Kidney epithelial cell (primary cell): Measurements from ENCODE around the gene DDR1. TPM values are rescaled to one million over a fixed set of nuclear protein-coding genes. Genes with fewer than 3 reads are reported as not detected.
"Not testable (repeated sequence)": the region's sequence is repeated elsewhere in the genome, so short reads cannot be mapped to it uniquely, and the experiment has no call there.

Experiments
- DNase-seq: peaks from one replicate; pipeline ENCODE4 v3.0.0-alpha.2; 2010; ENCODE audit warnings: low read depth
- H3K27me3 ChIP-seq: 2 replicates; pipeline ENCODE4 v1.6.0; 2011; ENCODE audit warnings: low read length; ENCODE audit not compliant: control insufficient read depth, insufficient read depth
- H3K36me3 ChIP-seq: 2 replicates; pipeline ENCODE4 v1.5.1; 2011; ENCODE audit warnings: low read length; ENCODE audit not compliant: control insufficient read depth, insufficient read depth
- H3K4me3 ChIP-seq: 2 replicates; pipeline ENCODE4 v1.5.1; 2011; ENCODE audit warnings: low read depth, mild to moderate bottlenecking, control low read depth, low read length
- total RNA-seq: library from RNA; depleted of rRNA; stranded (reverse); fragments of >200 nt; gene quantifications from 2 replicates; pipeline ENCODE4 v1.2.3, GENCODE V29; 2015
- TF ChIP-seq, protein P1 (sequence below): IDR thresholded peaks from 2 replicates; pipeline ENCODE4 v1.5.1; 2011; ENCODE audit warnings: mild to moderate bottlenecking, moderate library complexity, low read length, control low read depth, inconsistent platforms; ENCODE audit not compliant: insufficient read depth, poor library complexity, severe bottlenecking

The DDR1 gene
- total RNA-seq, 1 donor from 2014 or later: 171 TPM

DNA sequence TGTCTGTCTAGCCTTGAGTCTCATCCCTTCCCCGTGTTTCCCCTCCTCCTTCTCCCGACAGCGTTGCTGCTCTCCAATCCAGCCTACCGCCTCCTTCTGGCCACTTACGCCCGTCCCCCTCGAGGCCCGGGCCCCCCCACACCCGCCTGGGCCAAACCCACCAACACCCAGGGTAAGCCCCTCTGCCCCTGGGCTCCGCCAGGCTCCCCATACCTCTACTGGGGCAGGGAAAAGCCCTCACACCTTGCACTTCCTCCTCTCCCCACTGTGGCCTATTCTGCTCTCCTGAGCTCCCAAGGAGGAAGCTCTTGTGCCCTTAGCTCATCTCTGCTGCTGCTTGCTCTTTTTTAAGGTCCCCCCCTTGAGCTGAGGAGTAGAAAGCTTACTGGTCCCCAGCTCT, 11.0 kb downstream of the DDR1 start:
- Histone ChIP-seq H3K27me3 (no peaks in the 10 kb centered on the region), H3K36me3 (peaks cover 10% of the 10 kb centered on the region), H3K4me3 (no peak overlapping the region)
- DNase-seq: no peak
- TF ChIP-seq, protein P1, sequence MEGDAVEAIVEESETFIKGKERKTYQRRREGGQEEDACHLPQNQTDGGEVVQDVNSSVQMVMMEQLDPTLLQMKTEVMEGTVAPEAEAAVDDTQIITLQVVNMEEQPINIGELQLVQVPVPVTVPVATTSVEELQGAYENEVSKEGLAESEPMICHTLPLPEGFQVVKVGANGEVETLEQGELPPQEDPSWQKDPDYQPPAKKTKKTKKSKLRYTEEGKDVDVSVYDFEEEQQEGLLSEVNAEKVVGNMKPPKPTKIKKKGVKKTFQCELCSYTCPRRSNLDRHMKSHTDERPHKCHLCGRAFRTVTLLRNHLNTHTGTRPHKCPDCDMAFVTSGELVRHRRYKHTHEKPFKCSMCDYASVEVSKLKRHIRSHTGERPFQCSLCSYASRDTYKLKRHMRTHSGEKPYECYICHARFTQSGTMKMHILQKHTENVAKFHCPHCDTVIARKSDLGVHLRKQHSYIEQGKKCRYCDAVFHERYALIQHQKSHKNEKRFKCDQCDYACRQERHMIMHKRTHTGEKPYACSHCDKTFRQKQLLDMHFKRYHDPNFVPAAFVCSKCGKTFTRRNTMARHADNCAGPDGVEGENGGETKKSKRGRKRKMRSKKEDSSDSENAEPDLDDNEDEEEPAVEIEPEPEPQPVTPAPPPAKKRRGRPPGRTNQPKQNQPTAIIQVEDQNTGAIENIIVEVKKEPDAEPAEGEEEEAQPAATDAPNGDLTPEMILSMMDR: no peak

DNA sequence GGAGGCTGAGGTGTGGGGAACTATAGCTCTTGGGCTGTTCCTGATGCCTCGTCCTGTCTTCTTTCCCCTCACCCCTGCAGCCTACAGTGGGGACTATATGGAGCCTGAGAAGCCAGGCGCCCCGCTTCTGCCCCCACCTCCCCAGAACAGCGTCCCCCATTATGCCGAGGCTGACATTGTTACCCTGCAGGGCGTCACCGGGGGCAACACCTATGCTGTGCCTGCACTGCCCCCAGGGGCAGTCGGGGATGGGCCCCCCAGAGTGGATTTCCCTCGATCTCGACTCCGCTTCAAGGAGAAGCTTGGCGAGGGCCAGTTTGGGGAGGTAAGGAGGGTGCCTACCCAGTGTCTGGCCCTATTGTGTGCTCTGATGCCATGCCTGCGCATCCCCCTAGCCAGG, 12.2 kb downstream of the DDR1 start:
- TF ChIP-seq, protein P1: no peak
- H3K4me3 ChIP-seq: no peak overlapping the region
- H3K27me3 ChIP-seq: no peaks in the 10 kb centered on the region
- DNase-seq: no peak
- peaks cover 7% of the 10 kb centered on the region for H3K36me3 ChIP-seq

DNA sequence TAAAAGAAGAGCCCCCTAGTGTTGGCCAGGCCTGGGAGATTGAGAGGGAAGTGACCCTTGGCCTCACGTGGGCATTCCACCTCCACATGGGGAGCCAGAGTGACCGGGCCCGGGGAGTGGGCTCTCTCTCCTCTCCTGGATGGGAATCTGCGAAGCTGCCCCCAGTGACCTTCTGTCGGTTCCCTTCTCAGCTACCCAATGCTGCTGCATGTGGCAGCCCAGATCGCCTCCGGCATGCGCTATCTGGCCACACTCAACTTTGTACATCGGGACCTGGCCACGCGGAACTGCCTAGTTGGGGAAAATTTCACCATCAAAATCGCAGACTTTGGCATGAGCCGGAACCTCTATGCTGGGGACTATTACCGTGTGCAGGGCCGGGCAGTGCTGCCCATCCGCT, 13.6 kb downstream of the DDR1 start:
- Histone ChIP-seq H3K36me3 (peaks cover 6% of the 10 kb centered on the region), H3K27me3 (no peaks in the 10 kb centered on the region), H3K4me3 (no peak overlapping the region)
- no peak for DNase-seq
- TF ChIP-seq, protein P1: no peak

DNA sequence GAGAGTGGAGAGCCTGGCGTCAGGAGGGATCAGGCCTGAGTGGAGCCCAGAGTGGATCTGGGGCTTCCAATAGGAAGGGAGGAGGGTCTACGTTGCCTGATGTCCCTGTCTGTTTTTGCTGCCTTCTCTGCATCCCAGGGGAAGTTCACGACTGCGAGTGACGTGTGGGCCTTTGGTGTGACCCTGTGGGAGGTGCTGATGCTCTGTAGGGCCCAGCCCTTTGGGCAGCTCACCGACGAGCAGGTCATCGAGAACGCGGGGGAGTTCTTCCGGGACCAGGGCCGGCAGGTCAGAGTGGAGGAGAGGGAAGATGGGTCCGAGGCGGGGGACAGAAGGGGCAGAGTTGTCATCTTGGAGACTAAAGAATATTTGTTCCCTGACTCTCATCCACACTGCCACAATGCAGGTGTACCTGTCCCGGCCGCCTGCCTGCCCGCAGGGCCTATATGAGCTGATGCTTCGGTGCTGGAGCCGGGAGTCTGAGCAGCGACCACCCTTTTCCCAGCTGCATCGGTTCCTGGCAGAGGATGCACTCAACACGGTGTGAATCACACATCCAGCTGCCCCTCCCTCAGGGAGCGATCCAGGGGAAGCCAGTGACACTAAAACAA, 14.5 kb downstream of the DDR1 start:
- Histone ChIP-seq H3K27me3 (no peaks in the 10 kb centered on the region), H3K4me3 (no peak overlapping the region), H3K36me3 (peaks cover 5% of the 10 kb centered on the region)
- DNase-seq: no peak
- TF ChIP-seq, protein P1: no peak

DNA sequence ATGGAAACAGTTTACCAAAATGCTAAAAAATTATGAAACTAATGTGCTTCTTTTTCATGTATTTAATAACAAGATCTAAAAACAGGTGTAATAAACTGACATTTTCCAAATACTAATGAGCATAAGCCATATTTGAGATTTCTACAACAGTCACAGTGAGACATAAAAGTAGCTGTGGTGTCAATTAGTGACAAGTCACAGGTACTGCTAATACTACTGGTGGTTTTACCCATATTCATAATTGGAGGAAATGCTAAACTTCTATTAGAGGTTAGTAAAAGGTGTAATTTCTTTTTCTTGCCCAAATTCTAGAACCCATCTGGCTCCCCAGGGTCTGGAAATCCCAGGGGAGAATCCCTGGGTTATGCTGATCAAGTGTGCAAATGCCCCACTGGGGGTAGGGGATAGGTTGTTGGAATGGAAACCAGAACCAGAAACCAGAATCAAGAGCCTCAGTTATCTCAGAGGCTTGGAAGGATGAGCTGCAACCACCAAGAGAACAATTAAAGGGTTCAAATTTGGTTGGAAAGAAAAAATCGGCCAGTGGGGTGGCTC, 16.6 kb downstream of the DDR1 start:
- DNase-seq: no peak
- Histone ChIP-seq H3K4me3 (no peak overlapping the region), H3K36me3 (peaks cover 5% of the 10 kb centered on the region), H3K27me3 (no peaks in the 10 kb centered on the region)
- TF ChIP-seq, protein P1: no peak

DNA sequence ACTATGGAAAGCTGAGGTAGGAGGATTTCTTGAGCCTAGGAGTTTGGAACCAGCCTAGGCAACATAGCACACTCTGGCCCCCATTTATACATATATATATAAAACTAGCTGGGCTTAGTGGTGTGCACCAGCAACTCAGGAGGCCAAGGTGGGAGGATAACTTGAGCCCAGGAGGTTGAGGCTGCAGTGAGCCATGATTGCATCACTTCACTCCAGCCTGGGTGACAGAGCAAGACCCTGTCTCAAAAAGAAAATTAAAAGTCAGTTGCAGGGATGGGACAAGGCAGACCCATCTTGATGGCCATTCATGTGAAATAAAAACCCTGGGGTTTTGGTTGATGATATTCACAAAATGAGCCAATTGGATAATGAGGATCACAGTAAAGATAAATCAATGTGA, 17.1 kb downstream of the DDR1 start:
- no peak overlapping the region for H3K4me3 ChIP-seq
- DNase-seq: no peak
- peaks cover 5% of the 10 kb centered on the region for H3K36me3 ChIP-seq
- TF ChIP-seq, protein P1: no peak
- no peaks in the 10 kb centered on the region for H3K27me3 ChIP-seq

DNA sequence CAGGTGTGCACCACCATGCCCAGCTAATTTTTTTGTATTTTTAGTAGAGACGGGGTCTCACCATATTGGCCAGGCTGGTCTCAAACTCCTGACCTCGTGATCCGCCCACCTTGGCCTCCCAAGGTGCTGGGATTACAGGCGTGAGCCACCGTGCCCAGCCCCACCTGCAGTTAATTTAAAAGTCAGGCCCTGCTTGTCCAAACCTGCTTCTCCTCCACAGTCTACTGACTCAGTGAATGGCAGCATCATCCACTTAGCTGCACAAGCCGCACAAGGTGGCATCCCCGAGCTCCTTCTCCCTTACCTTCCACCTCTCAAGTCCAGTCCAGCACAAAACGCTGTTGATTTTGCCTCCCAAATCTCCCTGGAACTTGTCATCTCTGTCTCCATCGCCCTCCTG, 17.9 kb downstream of the DDR1 start:
- not testable (repeated sequence) for H3K27me3 ChIP-seq, H3K36me3 ChIP-seq, DNase-seq, H3K4me3 ChIP-seq
